GM18505 (cell line): ENCODE data around the gene CYP17A1.

ENCODE experiments used
- ATAC-seq: cut with Tn5 transposase; IDR thresholded peaks from one replicate; pipeline ENCODE4 v1.9.1; 2021; ENCODE audit not compliant: unreplicated experiment
- POLR2A ChIP-seq: IDR thresholded peaks from 4 replicates; pipeline ENCODE4 v1.6.1; 2011; ENCODE audit warnings: borderline replicate concordance; ENCODE audit not compliant: insufficient read depth, insufficient read length; ENCODE audit errors: extremely low read depth

The CYP17A1 gene

DNA sequence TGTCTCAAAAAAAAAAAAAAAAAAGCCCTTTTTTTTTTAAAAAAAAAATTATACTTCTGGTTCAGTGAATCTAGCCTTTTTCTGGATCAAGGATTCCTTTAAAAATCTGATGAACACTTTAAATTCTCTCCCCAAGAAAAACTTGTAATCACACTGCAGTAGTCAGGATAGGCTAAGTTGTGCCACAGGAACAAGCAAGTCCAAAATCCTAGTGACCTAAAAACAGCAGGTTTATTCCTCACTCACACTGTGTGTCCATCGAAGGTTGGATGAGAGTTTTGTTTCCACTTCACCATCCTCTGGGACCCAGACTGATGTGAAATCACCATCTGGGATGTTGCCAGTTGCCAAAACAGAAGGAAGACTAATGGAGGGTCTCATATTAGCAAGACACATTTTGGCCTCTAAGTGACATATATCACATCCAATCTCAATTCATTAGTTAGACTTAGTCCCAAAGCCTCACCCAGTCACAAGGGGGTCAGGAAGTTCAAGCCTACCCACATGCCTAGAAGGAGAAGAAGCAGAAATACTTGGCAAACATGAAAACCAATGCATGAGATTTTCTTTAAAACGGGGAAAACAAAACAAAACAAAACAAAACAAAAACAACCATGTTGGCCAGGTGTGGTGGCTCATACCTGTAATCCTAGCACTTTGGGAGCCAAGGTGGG, 32.7 kb downstream of the CYP17A1 start:
- TF ChIP-seq POLR2A = no peak
- no peak for ATAC-seq

DNA sequence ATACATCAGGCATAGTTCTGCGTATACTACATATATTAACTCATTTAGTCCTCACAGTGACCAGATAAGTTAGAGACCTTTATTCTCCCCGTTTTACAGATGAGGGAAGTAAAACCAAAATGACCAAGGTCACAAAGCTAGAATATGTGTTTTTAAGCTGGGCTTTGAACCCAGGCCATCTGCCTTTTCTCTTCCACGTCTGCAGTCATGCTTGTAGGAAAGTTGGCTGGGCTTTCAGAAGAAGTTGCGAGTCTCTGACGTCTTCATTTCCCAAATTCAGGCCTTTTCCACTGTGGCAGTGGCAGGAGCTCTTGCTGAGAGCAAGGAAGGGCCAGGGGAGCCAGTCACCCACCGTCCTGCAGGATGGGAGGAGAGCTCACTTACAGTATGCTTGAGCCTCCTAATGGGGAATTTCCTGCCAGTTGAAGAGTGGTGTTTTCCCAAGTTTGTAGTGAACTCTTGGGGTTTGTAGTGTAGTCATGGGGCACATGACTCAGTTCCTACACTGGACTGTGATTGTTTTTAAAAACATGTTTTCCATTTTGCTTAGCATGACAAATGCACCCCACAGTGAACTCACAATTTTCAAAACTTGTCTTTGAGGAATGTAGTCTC, 34.2 kb downstream of the CYP17A1 start:
- TF ChIP-seq POLR2A = no peak
- no peak for ATAC-seq

DNA sequence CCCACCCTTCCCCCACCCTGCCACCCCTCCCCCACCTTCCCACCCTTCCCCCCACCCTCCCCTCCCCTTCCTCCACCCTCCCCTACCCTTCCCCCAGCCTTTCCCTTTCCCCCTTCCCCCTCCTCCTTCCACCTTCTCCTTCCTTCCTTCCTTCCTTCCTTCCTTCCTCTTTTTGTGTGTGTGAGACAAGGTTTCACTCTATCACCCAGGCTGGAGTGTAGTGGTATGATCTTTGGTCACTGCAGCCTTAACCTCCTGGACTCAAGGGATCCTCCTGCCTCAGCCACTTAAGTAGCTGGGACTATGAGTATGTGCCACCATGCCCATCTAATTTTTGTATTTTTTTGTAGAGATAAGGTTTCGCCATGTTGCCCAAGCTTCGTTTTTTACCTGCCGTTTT, 35.2 kb downstream of the CYP17A1 start:
- TF ChIP-seq POLR2A = no peak
- no peak for ATAC-seq

DNA sequence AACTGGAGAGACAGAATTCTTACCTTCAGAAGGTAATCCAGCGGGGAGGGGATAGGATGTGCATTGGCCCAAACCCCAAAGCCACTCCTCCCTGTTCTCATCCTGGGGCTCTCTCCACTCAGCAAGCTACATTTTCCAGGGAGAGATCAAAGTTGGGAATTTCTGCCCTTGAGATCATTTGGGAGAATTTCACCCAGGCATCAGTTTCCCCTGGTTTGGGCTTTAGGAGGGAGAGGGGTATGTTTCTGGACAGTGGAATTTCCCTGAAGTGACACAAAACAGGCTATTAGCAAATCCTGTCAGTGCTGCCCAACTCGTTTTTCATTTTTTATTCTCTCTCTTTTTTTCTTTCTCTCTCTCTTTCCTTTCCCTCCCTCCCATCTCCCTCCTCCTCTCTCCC, 35.7 kb downstream of the CYP17A1 start:
- no peak for TF ChIP-seq POLR2A

DNA sequence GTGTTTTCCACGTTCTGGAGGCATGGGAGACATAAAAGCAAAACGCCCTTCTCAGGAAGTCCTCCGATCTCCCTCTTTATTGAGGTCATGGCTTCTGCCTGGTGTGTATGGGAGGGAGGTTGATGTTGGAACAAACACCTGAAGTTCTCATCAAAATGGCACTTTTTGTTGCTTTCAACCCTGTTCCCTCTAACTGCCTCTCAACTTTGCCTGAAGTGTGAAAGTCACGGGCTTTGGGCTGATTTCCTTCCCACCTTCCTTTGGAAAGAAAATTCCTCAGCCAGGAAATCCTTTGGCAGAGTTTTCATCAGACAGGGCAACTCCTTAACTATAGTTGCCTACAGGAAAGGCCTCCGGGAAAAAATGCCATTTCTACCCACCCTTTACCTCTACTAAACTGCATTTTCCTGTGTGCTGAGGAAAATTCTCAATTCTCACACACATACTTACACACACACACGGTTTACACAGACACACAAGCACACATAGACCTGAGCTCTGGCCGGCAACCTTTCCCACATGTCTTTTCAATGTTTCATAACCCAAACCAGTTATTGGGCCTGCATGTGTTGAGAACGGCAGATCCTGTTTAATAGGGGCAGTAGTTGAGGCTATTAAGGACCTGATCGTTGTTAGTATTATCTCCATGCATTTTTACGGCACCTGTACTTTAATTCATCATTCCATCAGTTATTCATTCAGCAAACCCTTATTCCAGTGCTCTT, 36.4 kb downstream of the CYP17A1 start:
- no peak for ATAC-seq
- TF ChIP-seq POLR2A = no peak

More for the DNA sequence above, 35.7 kb downstream of the CYP17A1 start:
- ATAC-seq = no peak

DNA sequence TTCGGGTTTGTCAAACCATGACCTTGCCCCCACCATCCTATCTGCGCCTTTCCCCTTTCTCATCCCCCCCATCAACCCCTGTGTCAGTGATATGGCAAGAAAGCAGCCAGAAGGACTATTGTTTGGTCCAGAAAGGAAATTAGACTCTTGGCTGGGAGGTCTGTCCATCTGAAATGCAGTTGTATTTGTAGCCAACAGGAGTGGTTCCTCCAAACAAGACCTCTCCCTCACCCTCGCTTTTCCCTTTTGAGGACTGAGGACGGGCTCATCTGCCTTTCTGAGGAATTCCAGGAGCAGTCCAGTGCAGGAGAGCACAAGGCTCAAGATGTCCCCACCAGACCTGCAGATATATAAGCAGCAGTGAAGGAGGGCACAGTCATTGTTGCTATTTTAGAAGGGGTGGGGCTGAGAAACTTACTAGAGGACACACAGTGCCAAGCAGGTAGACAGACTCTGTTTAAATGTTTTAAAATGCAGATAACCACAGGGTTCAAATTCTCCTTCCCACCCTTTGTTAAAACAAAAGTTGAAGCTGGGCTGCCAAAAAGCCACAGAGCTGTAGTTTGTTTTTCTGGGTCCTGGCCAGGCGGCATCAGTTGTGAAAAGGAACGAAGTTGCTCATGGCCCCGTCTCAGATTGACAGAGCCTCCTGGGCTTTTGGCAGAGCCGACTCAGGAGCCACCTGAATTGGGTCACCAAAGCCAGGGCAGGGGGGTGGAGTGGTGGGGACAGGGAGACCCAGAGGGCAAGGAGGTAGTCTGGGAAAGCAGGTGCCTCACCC, 37.3 kb downstream of the CYP17A1 start:
- no peak for TF ChIP-seq POLR2A
- ATAC-seq = no peak

DNA sequence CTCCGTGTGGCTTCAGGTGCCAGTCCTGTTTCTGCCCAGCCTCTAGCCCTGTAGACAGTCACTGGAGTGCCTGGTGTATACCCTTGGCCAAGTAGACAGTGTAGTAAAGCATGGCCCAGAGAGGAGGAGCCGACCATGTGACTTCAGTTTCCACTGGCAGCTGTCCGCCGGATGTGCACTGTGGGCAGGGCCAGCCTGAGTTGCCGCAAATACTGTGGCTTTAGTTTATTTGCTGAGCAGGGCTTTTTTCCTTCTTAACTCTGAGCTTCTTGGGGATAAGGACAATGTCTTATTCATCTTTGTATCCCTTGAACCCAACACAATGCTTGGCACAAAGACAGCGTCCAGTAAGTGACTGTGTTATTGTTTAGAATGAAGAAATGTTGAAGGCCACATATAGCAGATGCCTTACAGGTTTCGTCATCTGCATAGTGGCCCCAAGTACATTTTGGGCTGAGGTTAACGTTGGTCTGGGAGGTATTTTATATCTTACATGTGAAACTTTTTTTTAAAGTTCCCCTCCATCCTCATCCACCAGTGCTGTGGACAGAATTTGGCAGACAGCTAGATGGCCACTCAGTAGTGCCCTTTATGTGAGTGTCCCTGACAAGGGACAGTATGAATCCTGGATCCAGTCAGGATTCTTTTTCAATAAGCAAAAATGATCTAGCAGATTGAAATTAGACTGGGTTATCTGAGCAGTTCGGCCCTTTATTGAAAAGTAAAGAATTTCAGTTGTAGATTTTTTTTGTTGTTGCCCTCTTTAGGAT, 40.6 kb downstream of the CYP17A1 start:
- peak; percentile 47 for TF ChIP-seq POLR2A
- peak; percentile 88 for ATAC-seq

DNA sequence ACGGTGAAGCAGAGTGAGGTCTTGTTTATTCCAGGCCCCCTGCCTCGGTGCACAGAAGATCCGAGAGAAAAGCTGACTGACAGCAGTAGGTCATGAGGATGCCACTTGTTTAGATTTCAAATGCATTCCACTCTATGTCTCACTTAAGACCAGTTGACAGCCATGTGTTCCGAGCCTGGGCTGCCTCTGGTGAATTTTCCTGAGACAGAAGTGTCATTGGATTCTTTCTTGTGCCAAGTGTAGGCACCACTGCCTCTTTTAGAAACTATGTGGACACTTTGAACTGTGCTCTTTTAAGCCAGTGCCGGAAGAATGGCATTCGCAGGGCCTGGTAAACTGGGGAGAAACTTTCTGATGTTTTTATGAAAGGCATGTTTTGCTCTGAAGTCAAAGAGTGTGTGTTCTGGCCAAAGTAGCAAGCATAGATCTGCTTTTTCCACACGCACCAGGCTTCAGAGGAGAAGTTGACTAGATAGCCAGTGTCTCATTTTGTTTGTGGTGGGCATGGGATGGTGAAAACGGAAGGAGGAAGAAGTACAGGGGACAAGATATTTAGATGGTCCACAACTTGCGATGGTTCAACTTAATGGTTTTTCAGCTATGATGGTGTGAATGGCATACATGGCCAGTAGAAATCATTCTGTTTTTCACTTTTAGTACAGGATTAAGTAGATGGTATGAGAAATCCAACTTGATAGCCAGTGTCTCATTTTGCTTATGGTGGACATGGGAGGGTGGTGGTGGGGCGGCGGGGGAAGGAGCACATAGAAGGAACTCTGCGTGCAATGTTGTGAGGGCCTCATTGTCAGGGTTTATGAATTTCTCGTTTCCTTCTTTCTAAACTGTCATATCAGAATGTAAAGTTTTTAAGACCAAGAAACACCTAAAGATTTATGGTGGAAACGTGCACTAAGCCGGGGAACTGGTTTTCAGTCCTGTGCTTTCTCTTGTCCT, 41.5 kb downstream of the CYP17A1 start:
- peak; percentile 21 for ATAC-seq
- TF ChIP-seq POLR2A = no peak

DNA sequence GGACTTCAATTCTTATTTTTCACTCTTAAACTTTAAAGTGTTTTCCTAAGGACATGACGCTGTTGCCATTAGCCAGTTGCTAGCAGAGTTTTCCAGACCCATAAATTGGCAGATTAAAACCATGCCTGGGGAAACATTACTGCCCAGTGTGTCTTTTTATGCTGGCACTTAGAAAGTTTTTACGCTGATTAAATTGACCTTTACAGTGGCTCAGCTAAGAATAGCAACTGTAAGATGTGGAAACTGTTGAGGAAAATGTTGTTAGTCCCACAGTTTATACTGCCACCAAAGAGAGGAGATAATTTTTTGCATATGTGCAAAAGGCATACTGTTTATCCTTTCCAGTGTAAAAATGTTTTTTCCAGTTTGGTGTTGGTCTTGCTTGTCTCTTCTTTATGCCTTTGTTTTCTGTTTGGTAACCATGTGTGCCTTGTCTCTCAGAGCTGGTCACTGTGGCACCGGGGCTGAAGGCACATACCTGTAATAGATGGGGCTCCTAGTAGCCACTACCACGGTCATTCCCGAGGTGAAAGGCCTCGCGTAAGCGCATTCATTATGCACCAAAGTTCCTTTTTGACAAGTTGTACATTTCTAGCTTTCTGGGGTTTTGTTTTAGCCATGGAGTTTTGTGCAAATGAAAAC, 45.3 kb downstream of the CYP17A1 start:
- ATAC-seq = no peak
- no peak for TF ChIP-seq POLR2A

DNA sequence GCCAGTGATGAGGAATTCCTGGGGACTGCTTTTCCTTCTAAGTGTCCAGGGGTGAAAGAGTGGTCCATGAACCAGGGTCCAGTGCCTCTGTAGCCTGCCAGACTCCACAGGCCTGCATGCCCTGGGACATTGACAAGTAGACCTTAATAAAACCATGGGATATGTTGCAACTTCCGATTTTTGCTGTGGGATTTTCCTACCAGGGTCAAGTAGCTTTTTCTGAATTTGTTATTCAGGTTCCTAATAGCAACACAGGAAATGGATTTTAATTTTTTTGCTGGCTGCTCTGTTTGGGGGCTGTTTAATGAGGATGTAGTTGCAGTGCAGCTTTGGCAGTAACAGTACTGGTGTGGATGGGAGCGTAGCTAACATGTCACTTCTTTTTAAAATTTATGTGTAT, 51.4 kb downstream of the CYP17A1 start:
- no peak for ATAC-seq
- TF ChIP-seq POLR2A = no peak

DNA sequence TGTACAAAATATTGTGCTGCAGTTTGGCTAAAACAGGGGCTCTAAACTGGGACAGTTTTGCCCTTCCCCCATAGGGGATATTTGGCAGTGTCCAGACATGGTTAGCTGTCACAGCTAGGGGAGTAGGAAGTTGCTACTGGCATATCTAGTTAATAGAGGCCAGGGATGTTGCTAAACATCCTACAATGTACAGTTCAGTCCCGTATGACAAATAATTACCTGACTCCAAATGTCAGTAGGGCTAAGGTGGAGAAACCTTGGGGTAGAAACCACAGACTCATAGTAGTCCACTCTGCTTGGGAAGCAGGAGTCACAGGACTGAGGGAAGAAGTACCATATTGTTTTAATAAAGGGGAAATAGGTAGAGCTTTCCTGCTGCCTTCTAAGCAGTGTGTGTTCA, 53.6 kb downstream of the CYP17A1 start:
- no peak for TF ChIP-seq POLR2A
- ATAC-seq = no peak
